ENCODE measurements around the gene GAREM2.

Gene GAREM2

GRCh38 chr2:26187537-26188104, 14.7 kb downstream of the GAREM2 start:
- no peak for DNase-seq

GRCh38 chr2:26189123-26189522, 16.2 kb downstream of the GAREM2 start:
- DNase-seq: no peak

GRCh38 chr2:26189751-26190150, 16.9 kb downstream of the GAREM2 start:
- DNase-seq: no peak

- DNase-seq: no peak
Measured at GRCh38 chr2:26190369-26190768, 17.5 kb downstream of the GAREM2 start.

GRCh38 chr2:26191316-26192159, 18.6 kb downstream of the GAREM2 start:
- no peak for DNase-seq

- no peak for DNase-seq
Measured at GRCh38 chr2:26193578-26194231, 20.8 kb downstream of the GAREM2 start.

GRCh38 chr2:26195040-26195984, 22.4 kb downstream of the GAREM2 start:
- no peak for DNase-seq

GRCh38 chr2:26196683-26197418, 24.0 kb downstream of the GAREM2 start:
- DNase-seq: peak; percentile 44 to 70

- no peak for DNase-seq
Measured at GRCh38 chr2:26197516-26197915, 24.6 kb downstream of the GAREM2 start.

GRCh38 chr2:26202981-26203490, 30.1 kb downstream of the GAREM2 start:
- DNase-seq: no peak

GRCh38 chr2:26203906-26204305, 31.0 kb downstream of the GAREM2 start:
- no peak for DNase-seq

GRCh38 chr2:26212011-26212410, 39.1 kb downstream of the GAREM2 start:
- no peak for DNase-seq

GRCh38 chr2:26214759-26215158, 41.9 kb downstream of the GAREM2 start:
- no peak for DNase-seq

- no peak for DNase-seq
Measured at GRCh38 chr2:26215833-26216232, 42.9 kb downstream of the GAREM2 start.

GRCh38 chr2:26216587-26216986, 43.7 kb downstream of the GAREM2 start:
- no peak for DNase-seq

- DNase-seq: no peak
Measured at GRCh38 chr2:26217720-26218119, 44.8 kb downstream of the GAREM2 start.

GRCh38 chr2:26223018-26223417, 50.1 kb downstream of the GAREM2 start:
- DNase-seq: no peak

GRCh38 chr2:26224095-26224494, 51.2 kb downstream of the GAREM2 start:
- DNase-seq: no peak

- no peak for DNase-seq
Measured at GRCh38 chr2:26229595-26229994, 56.7 kb downstream of the GAREM2 start.

- no peak for DNase-seq
Measured at GRCh38 chr2:26230806-26231205, 57.9 kb downstream of the GAREM2 start.

- no peak for DNase-seq
Measured at GRCh38 chr2:26235089-26235488, 62.2 kb downstream of the GAREM2 start.

GRCh38 chr2:26237868-26238267, 65.0 kb downstream of the GAREM2 start:
- no peak for DNase-seq
